Ascending aorta (tissue), 2 donors: ENCODE results near the gene SCEL. TPM values are rescaled to one million over a fixed set of nuclear protein-coding genes. Genes with fewer than 3 reads are reported as not detected.

ENCODE experiments used
- DNase-seq, 2 donors: peaks; one replicate each; pipeline ENCODE4 v3.0.0-alpha.2; 2019; ENCODE audit warnings: low spot score in 2 of 2
- H3K27ac ChIP-seq, 2 donors: fragments of 200-600 bp; sonication (generic); one replicate each; pipeline ENCODE4 v1.5.1; 2016 to 2017; ENCODE audit warnings: mild to moderate bottlenecking in 1 of 2
- H3K27me3 ChIP-seq: fragments of 200-600 bp; sonication (generic); one replicate; pipeline ENCODE4 v1.5.1; 2017
- H3K36me3 ChIP-seq, 2 donors: fragments of 200-600 bp; sonication (generic); one replicate each; pipeline ENCODE4 v1.5.1; 2016
- H3K4me1 ChIP-seq, 2 donors: fragments of 200-600 bp; sonication (generic); one replicate each; pipeline ENCODE4 v1.5.1; 2016 to 2017; ENCODE audit warnings: mild to moderate bottlenecking in 1 of 2
- H3K4me3 ChIP-seq, 2 donors: fragments of 200-600 bp; sonication (generic); one replicate each; pipeline ENCODE4 v1.5.1; 2016 to 2017; ENCODE audit warnings: mild to moderate bottlenecking in 1 of 2
- H3K9me3 ChIP-seq, 2 donors: fragments of 200-600 bp; sonication (generic); one replicate each; pipeline ENCODE4 v1.5.1; 2016
- CTCF ChIP-seq, 3 experiments: fragments of 200-600 bp in 2 of 3; fragments of 450-650 bp in 1 of 3; sonication (generic) in 2 of 3; IDR thresholded peaks; one replicate each; pipeline ENCODE4 v1.5.1; 2016 to 2019; ENCODE audit warnings: antibody characterized with exemption in 3 of 3, mild to moderate bottlenecking in 1 of 3, moderate library complexity in 1 of 3
- intact Hi-C: fragments of 100-400 bp; cut with DNase I; formaldehyde crosslinking; loops from one replicate; pipeline ENCODE4 v1.15.1; 2023
- total RNA-seq: library from RNA; depleted of rRNA; stranded (reverse); fragments of >200 nt; gene quantifications from one replicate; pipeline ENCODE4 v1.1.0, GENCODE V29; 2016

The SCEL gene
- total RNA-seq, result not detected

- intact Hi-C loops, result no loop called here
- no peaks in the 10 kb centered on the region for H3K36me3 ChIP-seq
These were observed at the start of gene SCEL for GRCh38 chr13:77535448-77535847. TSS of gene SCEL (plus strand) at chr13:77535706. CDS start at chr13:77555876, 20,170 bp downstream.

GRCh38 chr13:77489566-77490337, 45.8 kb upstream of the SCEL start:
- TF ChIP-seq CTCF (IDR thresholded peaks at IDR 0.05), result no peak
- H3K36me3 ChIP-seq, result no peaks in the 10 kb centered on the region
- intact Hi-C loops, result no loop called here
- no peak overlapping the region for H3K4me3 ChIP-seq
- H3K27me3 ChIP-seq, result no peaks in the 10 kb centered on the region
- H3K27ac ChIP-seq, result no peak overlapping the region
- no peaks in the 10 kb centered on the region for H3K9me3 ChIP-seq
- no peak for DNase-seq
- no peaks in the 10 kb centered on the region for H3K4me1 ChIP-seq

More at GRCh38 chr13:77535448-77535847, at the start of gene SCEL:
- no peak for TF ChIP-seq CTCF (IDR thresholded peaks at IDR 0.05)
- Histone ChIP-seq H3K4me3 (no peak within 1 kb of the TSS), H3K27ac (no peak within 1 kb of the TSS), H3K4me1 (no peaks in the 10 kb centered on the region), H3K27me3 (no peaks in the 10 kb centered on the region), H3K9me3 (no peaks in the 10 kb centered on the region)
- no peak for DNase-seq

GRCh38 chr13:77492982-77493381, 42.5 kb upstream of the SCEL start:
- DNase-seq, result no peak
- Histone ChIP-seq H3K27ac (no peak overlapping the region), H3K36me3 (no peaks in the 10 kb centered on the region), H3K27me3 (no peaks in the 10 kb centered on the region), H3K4me1 (no peaks in the 10 kb centered on the region), H3K9me3 (no peaks in the 10 kb centered on the region), H3K4me3 (no peak overlapping the region)
- intact Hi-C loops, result no loop called here
- peak in 2 of 3 experiments; percentile 14 to 29 for TF ChIP-seq CTCF (IDR thresholded peaks at IDR 0.05)

- no peaks in the 10 kb centered on the region for H3K36me3 ChIP-seq
- H3K27ac ChIP-seq, result no peak overlapping the region
- no peaks in the 10 kb centered on the region for H3K4me1 ChIP-seq
- no peaks in the 10 kb centered on the region for H3K27me3 ChIP-seq
- intact Hi-C loops, result no loop called here
- H3K4me3 ChIP-seq, result no peak overlapping the region
- no peak for DNase-seq
- no peak for TF ChIP-seq CTCF (IDR thresholded peaks at IDR 0.05)
- H3K9me3 ChIP-seq, result no peaks in the 10 kb centered on the region
These were observed 41.3 kb upstream of the SCEL start for GRCh38 chr13:77494226-77494625.

- Histone ChIP-seq H3K36me3 (no peaks in the 10 kb centered on the region), H3K9me3 (no peaks in the 10 kb centered on the region), H3K27me3 (no peaks in the 10 kb centered on the region), H3K4me1 (no peaks in the 10 kb centered on the region), H3K4me3 (no peak overlapping the region), H3K27ac (no peak overlapping the region)
- DNase-seq, result no peak
- intact Hi-C loops, result no loop called here
- TF ChIP-seq CTCF (IDR thresholded peaks at IDR 0.05), result no peak
These were observed 38.2 kb upstream of the SCEL start for GRCh38 chr13:77497350-77497749.
